Left cardiac atrium (tissue), 4 donors: ENCODE results near the gene HIP1. TPM values are rescaled to one million over a fixed set of nuclear protein-coding genes. Genes with fewer than 3 reads are reported as not detected.
"Not testable (repeated sequence)": the region's sequence is repeated elsewhere in the genome, so short reads cannot be mapped to it uniquely, and the experiment has no call there.

Experiments
- ATAC-seq, 2 donors: fragments of 200-7000 bp; cut with Tn5 transposase; one replicate each; pipeline ENCODE4 v1.9.1; 2020; ENCODE audit warnings: mild to moderate bottlenecking in 2 of 2, moderate library complexity in 2 of 2
- DNase-seq: peaks from one replicate; pipeline ENCODE4 v3.0.0-alpha.2; 2020
- intact Hi-C, 2 donors: fragments of 100-400 bp; cut with DNase I; formaldehyde crosslinking; loops; one replicate each; pipeline versions ENCODE4 v1.14.1 to v1.15.1; 2022 to 2023
- total RNA-seq, 2 donors: library from RNA; stranded (reverse); fragmentation: NEBNext Ultra II Directional; extraction: Animal tissue kit (Norgen Biotek cat#: 25700); gene quantifications; one replicate each; pipeline ENCODE4 v1.2.1, GENCODE V29; 2021
- donor health status: DM: no; HTN: yes; CAD: no.
- donor health status: DM: no; HTN: yes; CAD: no; lungs with severe emphysema.
- donor health status: DM: yes; HTN: yes; CAD: no.
- donor health status: Dilated cardiomyopathy.

Gene HIP1
- total RNA-seq, 2 donors from 2014 or later, result 15.1 to 15.5 TPM

GRCh38 chr7:75691793-75692543 is 46.8 kb downstream of the HIP1 start:
- no peak for ATAC-seq
- no peak for DNase-seq
- intact Hi-C loops, result no loop called here

GRCh38 chr7:75690121-75690523 is 48.6 kb downstream of the HIP1 start:
- no peak for DNase-seq
- intact Hi-C loops, result no loop called here
- ATAC-seq, result no peak

DNA sequence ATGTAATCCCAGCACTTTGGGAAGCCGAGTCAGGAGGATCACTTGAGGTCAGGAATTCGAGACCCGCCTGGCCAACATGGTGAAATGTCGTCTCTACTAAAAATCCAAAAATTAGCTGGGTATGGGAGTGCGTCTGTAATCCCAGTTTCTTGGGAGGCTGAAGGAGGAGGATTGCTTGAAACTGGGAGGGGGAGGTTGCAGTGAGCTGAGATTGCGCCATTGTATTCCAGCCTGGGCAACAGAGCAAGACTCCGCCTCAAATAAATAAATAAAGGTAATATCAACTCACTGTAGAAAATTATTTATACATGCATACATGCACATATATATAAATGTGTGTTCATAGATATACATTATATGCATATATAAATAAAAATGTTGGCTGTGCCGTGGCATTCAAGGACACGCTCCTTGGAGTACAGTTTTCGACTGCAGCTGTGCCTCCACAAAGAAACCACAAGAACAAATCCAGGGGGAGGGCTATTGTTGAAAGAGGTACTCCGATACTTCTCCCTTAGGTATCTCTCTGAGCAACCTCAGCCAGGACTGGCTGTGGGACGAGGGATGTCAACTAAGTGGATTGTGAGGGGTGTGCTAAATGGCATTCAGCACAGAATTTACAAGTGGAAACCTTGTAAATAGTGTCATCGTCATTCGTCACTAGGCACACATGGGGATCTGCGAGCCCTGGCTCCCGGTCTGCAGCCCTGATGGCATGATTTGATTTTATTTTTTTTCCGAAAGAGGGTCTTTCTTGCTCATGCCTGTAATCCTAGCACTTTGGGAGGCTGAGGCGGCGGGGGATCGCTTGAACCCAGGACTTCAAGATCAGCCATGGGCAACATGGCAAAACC is 49.3 kb downstream of the HIP1 start:
- ATAC-seq (no peak), DNase-seq (no peak)
- intact Hi-C loops, result no loop called here

- intact Hi-C loops, result no loop called here
- ATAC-seq (peak; percentile 23 to 50), DNase-seq (no peak)
Measured at GRCh38 chr7:75688200-75689136, 50.3 kb downstream of the HIP1 start.

- ATAC-seq (no peak), DNase-seq (no peak)
- intact Hi-C loops, result no loop called here
Measured at GRCh38 chr7:75687246-75688088, 51.3 kb downstream of the HIP1 start.

DNA sequence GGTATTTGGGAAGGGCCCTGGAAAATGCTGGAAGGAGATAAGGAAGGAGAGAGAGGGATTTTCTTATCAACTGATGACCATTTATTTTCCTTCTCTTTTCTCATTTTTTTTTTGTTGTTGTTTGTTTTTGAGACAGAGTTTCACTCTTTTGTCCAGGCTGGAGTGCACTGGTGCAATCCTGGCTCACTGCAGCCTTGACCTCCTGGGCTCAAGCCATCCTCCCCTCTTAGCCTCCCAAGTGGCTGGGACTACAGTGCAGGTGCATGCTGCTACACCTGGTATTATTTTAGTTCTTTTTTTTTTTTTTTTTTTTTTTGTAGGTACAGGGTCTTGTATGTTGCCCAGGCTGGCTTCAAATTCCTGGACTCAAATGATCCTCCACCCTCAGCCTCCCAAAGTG is 52.2 kb downstream of the HIP1 start:
- ATAC-seq (no peak), DNase-seq (no peak)
- intact Hi-C loops, result no loop called here

GRCh38 chr7:75682052-75682451 is 56.7 kb downstream of the HIP1 start:
- ATAC-seq, DNase-seq, intact Hi-C loops: not testable (repeated sequence)

DNA sequence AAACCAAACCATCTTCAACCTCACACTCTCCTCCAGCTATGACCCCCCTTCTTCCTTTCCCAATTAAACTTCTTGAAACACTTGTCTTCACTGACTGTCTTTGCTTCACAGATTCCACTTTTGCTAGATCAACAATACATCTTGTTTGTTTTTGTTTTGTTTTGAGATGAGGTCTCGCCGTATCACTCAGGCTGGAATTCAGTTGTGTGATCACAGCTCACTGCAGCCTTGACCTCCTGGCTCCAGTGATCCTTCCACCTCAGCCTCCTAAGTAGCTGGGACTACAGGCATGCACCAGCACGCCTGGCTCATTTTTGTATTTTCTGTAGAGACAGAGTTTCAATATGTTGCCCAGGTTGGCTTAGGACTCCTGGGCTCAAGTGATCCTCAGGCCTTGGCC is 59.7 kb downstream of the HIP1 start:
- DNase-seq (no peak), ATAC-seq (no peak)
- intact Hi-C loops, result no loop called here

DNA sequence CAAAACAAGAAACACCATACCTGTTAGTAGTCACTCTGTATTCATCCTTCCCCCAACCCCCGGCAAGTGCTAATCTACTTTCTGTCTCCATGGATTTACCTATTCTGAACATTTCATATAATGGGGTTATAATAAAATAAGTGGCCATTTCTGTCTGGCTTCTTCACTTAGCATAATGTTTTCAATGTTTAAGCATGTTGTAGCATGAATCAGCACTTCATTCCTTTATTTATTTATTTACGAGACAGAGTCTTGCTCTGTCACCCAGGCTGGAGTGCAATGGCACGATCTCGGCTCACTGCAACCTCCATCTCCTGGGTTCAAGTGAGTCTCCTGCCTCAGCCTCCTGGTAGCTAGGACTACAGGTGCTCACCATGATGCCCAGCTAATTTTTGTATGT is 69.2 kb downstream of the HIP1 start:
- no peak for DNase-seq

GRCh38 chr7:75667938-75668337 is 70.8 kb downstream of the HIP1 start:
- intact Hi-C loops, result no loop called here
- DNase-seq (no peak), ATAC-seq (no peak)

More for the DNA sequence above, 69.2 kb downstream of the HIP1 start:
- intact Hi-C loops, result no loop called here
- ATAC-seq, result no peak

DNA sequence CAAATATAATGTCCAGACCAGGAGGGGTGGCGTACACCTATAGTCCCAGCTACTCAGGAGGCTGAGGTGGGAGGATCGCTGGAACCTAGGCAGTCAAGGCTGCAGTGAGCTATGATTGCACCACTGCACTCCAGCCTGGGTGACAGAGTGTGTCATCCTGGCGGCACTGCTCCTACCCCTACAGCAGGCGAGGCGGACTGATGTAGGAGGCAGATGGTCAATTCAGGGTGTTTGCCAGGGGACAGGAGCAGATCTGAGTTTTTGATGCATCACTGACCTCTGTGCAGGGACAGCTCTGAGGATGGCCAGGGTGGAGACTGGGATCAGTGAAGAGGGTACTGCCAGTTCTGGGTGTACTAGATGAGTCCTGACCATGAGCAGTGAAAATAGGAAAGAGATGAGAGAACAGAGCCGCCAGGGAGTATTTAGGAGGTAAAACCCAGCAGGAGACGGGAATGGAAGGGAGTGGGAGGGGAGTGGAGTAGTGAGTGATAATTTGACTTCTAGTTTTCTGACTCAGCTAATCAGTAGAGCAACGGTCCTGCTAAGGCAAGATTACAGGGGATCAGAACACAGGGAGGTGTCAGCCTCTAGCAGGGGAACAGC is 75.3 kb downstream of the HIP1 start:
- DNase-seq (no peak), ATAC-seq (peak in 1 of 2 donors; percentile 89)
- intact Hi-C loops, result no loop called here

GRCh38 chr7:75662579-75663301 is 76.0 kb downstream of the HIP1 start:
- intact Hi-C loops, result no loop called here
- DNase-seq (no peak), ATAC-seq (no peak)

- ATAC-seq, result no peak
- intact Hi-C loops, result no loop called here
- DNase-seq, result no peak
Measured at GRCh38 chr7:75660566-75661215, 78.0 kb downstream of the HIP1 start.

DNA sequence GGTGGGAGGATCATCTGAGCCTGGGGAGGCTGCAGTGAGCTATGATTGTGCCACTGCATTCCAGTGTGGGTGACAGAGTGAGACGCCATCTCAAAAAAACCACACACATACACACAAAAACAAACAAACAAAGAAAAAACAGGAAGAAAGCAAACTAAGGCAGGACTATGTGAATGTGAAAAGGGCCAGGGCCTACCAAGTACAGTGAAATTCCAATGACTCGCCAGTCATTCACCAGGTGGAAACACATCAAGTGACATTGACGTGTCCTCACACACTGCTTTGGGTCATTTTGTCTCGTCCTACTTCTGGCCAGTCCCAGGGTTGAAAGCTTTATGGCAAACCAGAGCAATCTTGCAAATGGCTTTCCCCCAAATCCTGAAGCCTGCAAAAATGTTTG is 79.9 kb downstream of the HIP1 start:
- ATAC-seq (no peak), DNase-seq (no peak)
- intact Hi-C loops, result loop anchor here in 1 of 2 donors (10.0 kb wide), 1 partner anchor 56 kb away; no protein-coding TSS in a partner anchor

- intact Hi-C loops, result loop anchor here in 1 of 2 donors (10.0 kb wide), 1 partner anchor 56 kb away; no protein-coding TSS in a partner anchor
- ATAC-seq, result peak in 1 of 2 donors; percentile 44
- DNase-seq, result no peak
Measured at GRCh38 chr7:75658369-75658768, 80.4 kb downstream of the HIP1 start.

GRCh38 chr7:75657866-75658265 is 80.9 kb downstream of the HIP1 start:
- ATAC-seq, result no peak
- intact Hi-C loops, result loop anchor here in 1 of 2 donors (10.0 kb wide), 1 partner anchor 57 kb away; no protein-coding TSS in a partner anchor
- no peak for DNase-seq

DNA sequence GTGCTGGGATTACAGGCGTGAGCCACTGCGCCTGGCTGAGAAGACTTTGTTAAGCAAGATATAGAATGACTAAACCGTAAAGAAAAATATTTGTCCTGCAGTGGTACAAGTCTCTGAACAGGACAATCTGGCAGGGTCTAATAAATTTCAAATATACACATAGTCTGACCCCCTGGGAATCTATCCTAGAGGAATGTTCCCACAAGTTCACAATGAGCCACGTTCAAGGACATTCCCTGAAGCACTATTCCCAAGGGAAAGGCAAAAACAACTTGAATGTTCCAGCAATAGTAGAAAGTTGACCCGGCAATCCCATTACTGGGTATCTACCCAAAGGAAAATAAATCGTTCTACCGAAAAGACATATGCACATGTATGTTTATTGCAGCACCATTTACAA is 82.0 kb downstream of the HIP1 start:
- intact Hi-C loops, result loop anchor here in 1 of 2 donors (10.0 kb wide), 1 partner anchor 58 kb away; no protein-coding TSS in a partner anchor
- DNase-seq (no peak), ATAC-seq (peak; percentile 30 to 57)
